NCI-H2196 treated with DMSO at 0.1 percent for 48 hours (cell line): ENCODE results near the gene RSRC1.
"Not testable (repeated sequence)": the region's sequence is repeated elsewhere in the genome, so short reads cannot be mapped to it uniquely, and the experiment has no call there.

Source experiments
- DNase-seq: peaks from one replicate; lab custom pipeline; 2025; ENCODE audit not compliant: unreplicated experiment; lab: John Stamatoyannopoulos, UW

The RSRC1 gene

GRCh38 chr3:158453865-158454264 lies 344.0 kb downstream of the RSRC1 start:
- no peak for DNase-seq

GRCh38 chr3:158455406-158455805 lies 345.5 kb downstream of the RSRC1 start:
- DNase-seq: no peak

- no peak for DNase-seq
These were observed 346.2 kb downstream of the RSRC1 start for GRCh38 chr3:158456114-158456513.

- DNase-seq: no peak
These were observed 348.6 kb downstream of the RSRC1 start for GRCh38 chr3:158458464-158458863.

- no peak for DNase-seq
These were observed 351.0 kb downstream of the RSRC1 start for GRCh38 chr3:158460926-158461325.

- DNase-seq: no peak
These were observed 353.7 kb downstream of the RSRC1 start for GRCh38 chr3:158463556-158463955.

GRCh38 chr3:158465074-158465473 lies 355.2 kb downstream of the RSRC1 start:
- DNase-seq: no peak

GRCh38 chr3:158470944-158471638 lies 361.2 kb downstream of the RSRC1 start:
- no peak for DNase-seq

- DNase-seq: no peak
These were observed 361.9 kb downstream of the RSRC1 start for GRCh38 chr3:158471639-158472294.

GRCh38 chr3:158479051-158479450 lies 369.2 kb downstream of the RSRC1 start:
- DNase-seq: no peak

GRCh38 chr3:158483701-158484235 lies 373.9 kb downstream of the RSRC1 start:
- DNase-seq: no peak

GRCh38 chr3:158486200-158486599 lies 376.3 kb downstream of the RSRC1 start:
- no peak for DNase-seq

GRCh38 chr3:158488670-158489069 lies 378.8 kb downstream of the RSRC1 start:
- no peak for DNase-seq

GRCh38 chr3:158489181-158489580 lies 379.3 kb downstream of the RSRC1 start:
- DNase-seq: no peak

GRCh38 chr3:158491968-158492367 lies 382.1 kb downstream of the RSRC1 start:
- DNase-seq: no peak

- no peak for DNase-seq
These were observed 382.8 kb downstream of the RSRC1 start for GRCh38 chr3:158492685-158493084.

- DNase-seq: no peak
These were observed 384.0 kb downstream of the RSRC1 start for GRCh38 chr3:158493931-158494330.

- no peak for DNase-seq
These were observed 384.8 kb downstream of the RSRC1 start for GRCh38 chr3:158494673-158495072.

- not testable (repeated sequence) for DNase-seq
These were observed 385.6 kb downstream of the RSRC1 start for GRCh38 chr3:158495398-158495902.

GRCh38 chr3:158505117-158505516 lies 395.2 kb downstream of the RSRC1 start:
- DNase-seq: no peak

- DNase-seq: no peak
These were observed 396.6 kb downstream of the RSRC1 start for GRCh38 chr3:158506456-158506855.

GRCh38 chr3:158508481-158508880 lies 398.6 kb downstream of the RSRC1 start:
- DNase-seq: no peak
